Measurements from ENCODE around the gene CEP112. TPM values are rescaled to one million over a fixed set of nuclear protein-coding genes. Genes with fewer than 3 reads are reported as not detected.
"Not testable (repeated sequence)": the region's sequence is repeated elsewhere in the genome, so short reads cannot be mapped to it uniquely, and the experiment has no call there.

Gene CEP112
- total and polyA plus RNA-seq, 8 donors = 8.4 to 11.4 (median 9.8) TPM

DNA sequence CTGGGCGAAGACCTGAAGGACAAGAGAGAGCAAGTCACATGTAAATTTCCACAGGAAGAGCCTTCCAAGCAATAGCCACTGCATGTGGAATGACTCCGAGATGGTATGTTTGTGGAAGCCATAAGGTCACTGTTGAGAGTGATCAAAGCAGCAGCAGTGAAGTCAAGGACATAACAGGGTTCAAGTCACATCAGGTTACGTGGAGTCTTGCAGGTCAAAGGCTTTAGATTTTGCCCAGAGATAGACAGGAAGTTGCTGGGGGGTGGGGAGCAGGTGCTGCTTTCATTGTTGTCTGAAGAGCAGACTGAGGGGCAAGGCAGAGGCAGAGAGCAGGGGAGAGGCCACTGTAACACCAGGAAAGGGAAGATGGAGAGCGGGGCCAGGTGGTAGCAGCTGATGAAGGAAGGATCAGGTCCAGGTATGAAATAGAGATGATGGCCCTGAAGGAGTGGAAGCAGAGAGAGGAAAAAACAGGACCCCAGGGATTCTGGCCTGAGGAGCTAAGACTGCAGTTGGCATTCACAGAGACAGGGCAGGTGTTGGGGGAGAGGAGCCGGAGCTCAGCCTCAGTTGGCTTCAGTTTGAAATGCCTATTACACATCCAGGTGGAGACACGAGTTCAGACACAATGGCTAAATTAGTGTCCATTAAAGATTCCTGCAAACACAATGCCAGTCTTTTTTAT lies 501.2 kb downstream of the CEP112 start:
- intact Hi-C loops (cut with DNase I) = no loop called here
- FAIRE-seq = no peak
- no peak overlapping the region for H3K4me3 ChIP-seq
- no peak for TF ChIP-seq CTCF (IDR thresholded peaks at IDR 0.05)
- H3K9me3 ChIP-seq = no peaks in the 10 kb centered on the region
- no peak for DNase-seq
- no peak overlapping the region for H3K27ac ChIP-seq
- H3K36me3 ChIP-seq = no peaks in the 10 kb centered on the region
- WGBS, 2 donors = 77 to 81% methylated on average over 6 of the region's 6 CpGs
- no peaks in the 10 kb centered on the region for H3K27me3 ChIP-seq
- H3K4me1 ChIP-seq = no peaks in the 10 kb centered on the region
- ATAC-seq = no peak

DNA sequence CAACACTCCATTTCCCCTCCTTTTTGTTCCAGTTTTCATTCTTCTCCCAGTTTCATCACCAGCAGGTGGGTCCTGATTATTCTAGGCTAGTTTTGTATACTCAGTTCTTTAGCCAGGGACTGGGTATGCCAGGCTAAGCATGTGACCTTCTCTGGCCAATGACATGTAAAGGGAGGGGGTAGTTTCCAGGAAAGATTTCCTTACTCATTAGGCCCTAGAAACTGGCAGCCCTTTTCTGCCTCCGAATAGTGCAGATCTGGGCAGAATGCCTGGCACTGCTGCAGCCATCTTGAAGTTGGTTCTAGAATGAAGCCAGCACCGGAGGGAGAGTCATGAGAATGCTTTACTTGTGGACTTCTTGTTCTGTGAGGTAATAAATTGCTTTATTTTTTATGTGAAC lies 503.6 kb downstream of the CEP112 start:
- no peak for TF ChIP-seq CTCF (IDR thresholded peaks at IDR 0.05)
- WGBS, 2 donors = 91 to 96% methylated on average over 2 of the region's 2 CpGs
- no peaks in the 10 kb centered on the region for H3K9me3 ChIP-seq
- no peaks in the 10 kb centered on the region for H3K36me3 ChIP-seq
- H3K4me3 ChIP-seq = no peak overlapping the region
- no peaks in the 10 kb centered on the region for H3K27me3 ChIP-seq
- no peak overlapping the region for H3K27ac ChIP-seq
- no peaks in the 10 kb centered on the region for H3K4me1 ChIP-seq
- DNase-seq (no peak), ATAC-seq (no peak), FAIRE-seq (no peak)
- intact Hi-C loops (cut with DNase I) = no loop called here

DNA sequence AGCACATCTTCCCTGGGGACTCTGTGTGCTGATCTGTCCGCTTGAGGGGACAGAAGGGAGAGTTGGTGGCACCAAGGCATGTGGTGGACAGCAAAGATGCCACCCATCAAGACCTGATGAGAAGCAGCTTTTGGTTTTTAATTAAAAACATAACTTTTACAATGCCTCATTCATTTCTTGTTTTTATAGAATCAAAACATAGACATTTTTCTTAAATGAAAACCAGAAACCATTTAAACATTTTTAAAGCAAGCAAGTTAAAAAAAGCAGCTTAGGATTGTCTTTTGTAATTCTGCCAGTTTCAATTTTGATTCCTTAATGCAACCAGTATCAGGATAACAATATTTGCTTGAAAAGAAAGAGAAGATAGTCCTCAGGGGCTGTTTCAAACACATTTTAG lies 506.8 kb downstream of the CEP112 start:
- 91 to 95% methylated on average over 1 of the region's 1 CpG for WGBS, 2 donors

GRCh38 chr17:65684631-65685030 lies 507.3 kb downstream of the CEP112 start:
- no peak overlapping the region for H3K4me3 ChIP-seq
- no peak overlapping the region for H3K27ac ChIP-seq
- no peaks in the 10 kb centered on the region for H3K36me3 ChIP-seq
- DNase-seq (no peak), FAIRE-seq (no peak), ATAC-seq (no peak)
- WGBS, 2 donors = 80 to 85% methylated on average over 4 of the region's 4 CpGs
- H3K27me3 ChIP-seq = no peaks in the 10 kb centered on the region
- H3K9me3 ChIP-seq = no peaks in the 10 kb centered on the region
- intact Hi-C loops (cut with DNase I) = no loop called here
- no peaks in the 10 kb centered on the region for H3K4me1 ChIP-seq
- TF ChIP-seq CTCF (IDR thresholded peaks at IDR 0.05) = no peak

More for the DNA sequence above, 506.8 kb downstream of the CEP112 start:
- H3K27me3 ChIP-seq = no peaks in the 10 kb centered on the region
- TF ChIP-seq CTCF (IDR thresholded peaks at IDR 0.05) = no peak
- H3K9me3 ChIP-seq = no peaks in the 10 kb centered on the region
- H3K4me3 ChIP-seq = no peak overlapping the region
- no peak for FAIRE-seq
- no peak for DNase-seq
- H3K36me3 ChIP-seq = no peaks in the 10 kb centered on the region
- no peak overlapping the region for H3K27ac ChIP-seq
- ATAC-seq = no peak
- intact Hi-C loops (cut with DNase I) = no loop called here
- H3K4me1 ChIP-seq = no peaks in the 10 kb centered on the region

DNA sequence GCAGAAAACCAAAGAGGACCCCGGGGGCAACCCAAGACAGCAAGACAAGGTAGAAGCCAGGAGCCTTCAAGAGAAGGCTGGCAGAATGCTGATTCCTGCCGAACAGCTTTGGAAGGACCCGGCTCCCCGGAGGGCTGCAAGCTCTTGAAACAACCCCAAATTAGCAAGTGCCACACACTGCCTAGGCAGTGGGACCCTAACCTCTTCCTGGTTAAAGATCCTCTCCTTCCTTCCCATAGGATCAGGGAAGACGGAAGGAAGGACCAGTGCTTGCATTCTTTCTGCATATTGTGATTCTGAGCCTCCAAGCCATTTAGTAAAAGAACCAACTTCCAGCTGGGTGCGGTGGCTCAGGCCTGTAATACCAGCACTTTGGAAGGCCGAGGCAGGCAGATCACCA lies 508.5 kb downstream of the CEP112 start:
- FAIRE-seq (no peak), ATAC-seq (no peak), DNase-seq (no peak)
- Histone ChIP-seq H3K27ac (no peak overlapping the region), H3K4me3 (no peak overlapping the region), H3K9me3 (no peaks in the 10 kb centered on the region), H3K4me1 (no peaks in the 10 kb centered on the region), H3K27me3 (no peaks in the 10 kb centered on the region), H3K36me3 (no peaks in the 10 kb centered on the region)
- intact Hi-C loops (cut with DNase I) = no loop called here
- TF ChIP-seq CTCF (IDR thresholded peaks at IDR 0.05) = no peak
- WGBS, 2 donors = 88 to 89% methylated on average over 7 of the region's 7 CpGs

DNA sequence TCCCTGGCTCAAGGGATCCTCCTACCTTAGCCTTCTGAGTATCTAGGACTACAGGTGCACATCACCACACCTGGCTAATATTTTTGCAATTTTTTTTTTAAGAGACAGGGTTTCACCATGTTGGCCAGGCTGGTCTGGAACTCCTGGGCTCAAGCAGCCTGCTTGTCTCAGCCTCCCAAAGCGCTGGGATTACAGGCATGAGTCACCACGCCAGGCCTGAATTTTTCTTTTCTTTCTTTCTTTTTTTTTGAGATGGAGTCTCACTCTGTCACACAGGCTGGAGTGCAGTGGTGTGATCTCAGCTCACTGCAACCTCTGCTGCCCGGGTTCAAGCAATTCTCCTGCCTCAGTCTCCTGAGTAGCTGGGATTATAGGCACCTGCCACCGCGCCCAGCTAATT lies 510.2 kb downstream of the CEP112 start:
- H3K27ac ChIP-seq; H3K4me3 ChIP-seq; intact Hi-C loops (cut with DNase I); ATAC-seq; FAIRE-seq; H3K36me3 ChIP-seq; H3K4me1 ChIP-seq; H3K9me3 ChIP-seq; H3K27me3 ChIP-seq; DNase-seq: not testable (repeated sequence)
- WGBS, 2 donors = 86% methylated on average over 5 of the region's 5 CpGs
